HEK293 (cell line): ENCODE data around the gene ADD1.
A peak's percentile ranks its signal among the peaks of the same experiment; 100 is the strongest.

Source experiments
- CTCF ChIA-PET: fragments of 350-600 bp; formaldehyde crosslinking; extraction: SDS; loops from one replicate; lab custom pipeline; 2021; ENCODE audit warnings: antibody characterized with exemption; lab: Yijun Ruan, JAX
- POLR2A ChIA-PET: fragments of 300-600 bp; formaldehyde crosslinking; extraction: SDS; loops from one replicate; lab custom pipeline; 2020; ENCODE audit warnings: antibody characterized with exemption, inconsistent platforms; lab: Yijun Ruan, JAX
- H3K27ac ChIP-seq: fragments of 200-500 bp; sonication (Bioruptor generic); 2 replicates; pipeline ENCODE4 v1.5.1; 2014; ENCODE audit warnings: low read depth, low read length, control low read depth, inconsistent platforms; ENCODE audit errors: extremely low read depth
- H3K36me3 ChIP-seq, 2 experiments: fragments of 200-500 bp in 1 of 2; sonication (Bioruptor generic) in 1 of 2; 1 replicate in 1 of 2; 2 replicates in 1 of 2; pipeline ENCODE4 v1.5.1; 2014 to 2017; ENCODE audit warnings: inconsistent platforms in 2 of 2, low read length in 2 of 2; ENCODE audit not compliant: control insufficient read depth in 2 of 2, insufficient read depth in 1 of 2
- H3K4me1 ChIP-seq: fragments of 200-500 bp; sonication (Bioruptor generic); 2 replicates; pipeline ENCODE4 v1.5.1; 2014; ENCODE audit warnings: mild to moderate bottlenecking, low read length, inconsistent platforms; ENCODE audit not compliant: control insufficient read depth, insufficient read depth
- H3K4me3 ChIP-seq: 2 replicates; pipeline ENCODE4 v1.5.1; 2011; ENCODE audit warnings: low read depth, mild to moderate bottlenecking, control low read depth, low read length, moderate library complexity
- H3K9me3 ChIP-seq: fragments of 200-500 bp; sonication (Bioruptor generic); 2 replicates; pipeline ENCODE4 v1.5.1; 2014; ENCODE audit warnings: low read depth, low read length, inconsistent platforms; ENCODE audit not compliant: control insufficient read depth, insufficient read depth
- CTCF ChIP-seq: fragments of 450-650 bp; formaldehyde crosslinking; IDR thresholded peaks from 2 replicates; pipeline ENCODE4 v1.5.1; 2016; ENCODE audit warnings: missing biosample characterization, missing genetic modification characterization
- GLIS1 ChIP-seq: fragments of 450-650 bp; formaldehyde crosslinking; IDR thresholded peaks from 2 replicates; pipeline ENCODE4 v1.5.1; 2016; ENCODE audit warnings: missing biosample characterization, missing genetic modification characterization
- GLIS2 ChIP-seq: fragments of 450-650 bp; formaldehyde crosslinking; IDR thresholded peaks from 2 replicates; pipeline ENCODE4 v1.5.1; 2016; ENCODE audit warnings: missing biosample characterization, missing genetic modification characterization
- HIC1 ChIP-seq: fragments of 450-650 bp; formaldehyde crosslinking; IDR thresholded peaks from 2 replicates; pipeline ENCODE4 v1.5.1; 2016; ENCODE audit warnings: missing biosample characterization, missing genetic modification characterization
- KLF1 ChIP-seq: fragments of 450-650 bp; formaldehyde crosslinking; IDR thresholded peaks from 2 replicates; pipeline ENCODE4 v1.5.1; 2016; ENCODE audit warnings: missing biosample characterization, missing genetic modification characterization
- ZBTB26 ChIP-seq: fragments of 450-650 bp; formaldehyde crosslinking; optimal IDR thresholded peaks from 2 replicates; pipeline ENCODE3; 2016; ENCODE audit warnings: missing biosample characterization, mild to moderate bottlenecking, missing genetic modification characterization
- ZIC2 ChIP-seq: fragments of 450-650 bp; formaldehyde crosslinking; IDR thresholded peaks from 2 replicates; pipeline ENCODE4 v1.5.1; 2016; ENCODE audit warnings: missing biosample characterization, missing genetic modification characterization
- ZNF18 ChIP-seq: fragments of 450-650 bp; formaldehyde crosslinking; IDR thresholded peaks from 2 replicates; pipeline ENCODE4 v1.5.1; 2016; ENCODE audit warnings: missing biosample characterization, missing genetic modification characterization
- ZNF391 ChIP-seq: fragments of 450-650 bp; formaldehyde crosslinking; IDR thresholded peaks from 2 replicates; pipeline ENCODE4 v1.5.1; 2016; ENCODE audit warnings: low read depth, missing biosample characterization, missing genetic modification characterization, borderline replicate concordance
- ZNF521 ChIP-seq: fragments of 450-650 bp; formaldehyde crosslinking; IDR thresholded peaks from 2 replicates; pipeline ENCODE4 v1.5.1; 2017; ENCODE audit warnings: missing biosample characterization, mild to moderate bottlenecking, missing genetic modification characterization
- ZNF645 ChIP-seq: fragments of 450-650 bp; formaldehyde crosslinking; IDR thresholded peaks from 2 replicates; pipeline ENCODE4; 2016; ENCODE audit warnings: missing biosample characterization, missing genetic modification characterization

Gene ADD1

GRCh38 chr4:2932321-2932950, 88.8 kb downstream of the ADD1 start:
- ChIA-PET POLR2A (no interaction called here), CTCF (no interaction called here)
- Histone ChIP-seq H3K27ac (no peak overlapping the region), H3K36me3 (peaks cover 0 to 72% of the 10 kb centered on the region in 2 experiments; a peak in 1 of 3 replicates), H3K4me3 (no peak overlapping the region), H3K4me1 (no peaks in the 10 kb centered on the region; the same call in 1 of the 2 replicates), H3K9me3 (no peaks in the 10 kb centered on the region)
- TF ChIP-seq ZNF18 (tag by site-specific recombination) (no peak), KLF1 (tag by site-specific recombination) (peak; percentile 52)

GRCh38 chr4:2932951-2933565, 89.4 kb downstream of the ADD1 start:
- CTCF ChIA-PET: no interaction called here

GRCh38 chr4:2933566-2934076, 90.0 kb downstream of the ADD1 start:
- TF ChIP-seq HIC1 (tag by site-specific recombination): peak; percentile 51; the same call in 1 of the 2 replicates
- TF ChIP-seq GLIS1 (tag by site-specific recombination): no peak
- TF ChIP-seq ZNF391 (tag by site-specific recombination): no peak
- TF ChIP-seq ZNF645: no peak
- TF ChIP-seq ZBTB26: peak; percentile 22
- peak; percentile 27; the same call in 1 of the 2 replicates for TF ChIP-seq GLIS2 (tag by site-specific recombination)
- no peak for TF ChIP-seq CTCF (tag by site-specific recombination)
- TF ChIP-seq, all 188 proteins: peak for 3
- Histone ChIP-seq H3K36me3 (peaks cover 6 to 71% of the 10 kb centered on the region in 2 experiments; a peak in 2 of 3 replicates), H3K4me3 (peak overlapping the region; percentile 92), H3K4me1 (no peaks in the 10 kb centered on the region; the same call in 1 of the 2 replicates), H3K9me3 (no peaks in the 10 kb centered on the region), H3K27ac (no peak overlapping the region; the same call in 1 of the 2 replicates)
- ChIA-PET CTCF (no interaction called here), POLR2A (no interaction called here)

More at GRCh38 chr4:2932951-2933565, 89.4 kb downstream of the ADD1 start:
- no peaks in the 10 kb centered on the region for H3K9me3 ChIP-seq
- no peak overlapping the region for H3K4me3 ChIP-seq
- peaks cover under 1 to 72% of the 10 kb centered on the region in 2 experiments; a peak in 2 of 3 replicates for H3K36me3 ChIP-seq
- POLR2A ChIA-PET: no interaction called here
- peak; percentile 22; the same call in 1 of the 2 replicates for TF ChIP-seq GLIS2 (tag by site-specific recombination)
- peak; percentile 51; the same call in 1 of the 2 replicates for TF ChIP-seq ZIC2 (tag by site-specific recombination)
- no peak for TF ChIP-seq ZNF521 (tag by site-specific recombination)
- no peak overlapping the region for H3K27ac ChIP-seq
- no peaks in the 10 kb centered on the region; the same call in 1 of the 2 replicates for H3K4me1 ChIP-seq
